Natural killer cell (primary cell): ENCODE measurements around the gene TRIM29. TPM values are rescaled to one million over a fixed set of nuclear protein-coding genes. Genes with fewer than 3 reads are reported as not detected.

ENCODE experiments used
- ATAC-seq, 3 donors: fragments of 150-1000 bp in 2 of 3; fragments of 200-7000 bp in 1 of 3; cut with Tn5 transposase; 1 replicate in 1 of 3; 2 replicates in 2 of 3; pipeline ENCODE4 v1.10.0; 2021; ENCODE audit warnings: mild to moderate bottlenecking in 2 of 3, moderate library complexity in 2 of 3
- DNase-seq, 2 donors: peaks; one replicate each; pipeline versions ENCODE4 v3.0.0 to v3.0.0-alpha.2; 2013 to 2021; ENCODE audit warnings: mixed read lengths in 1 of 2
- H3K27ac ChIP-seq: one replicate; pipeline ENCODE4 v1.5.1; 2013; ENCODE audit warnings: mild to moderate bottlenecking, low read length
- H3K27me3 ChIP-seq: one replicate; pipeline ENCODE4 v1.6.1; 2013; ENCODE audit warnings: low read length; ENCODE audit not compliant: control insufficient read depth, insufficient read depth
- H3K36me3 ChIP-seq: one replicate; pipeline ENCODE4 v1.6.1; 2013; ENCODE audit warnings: low read length; ENCODE audit not compliant: control insufficient read depth, insufficient read depth
- H3K4me1 ChIP-seq: one replicate; pipeline ENCODE4 v1.6.1; 2013; ENCODE audit warnings: low read length; ENCODE audit not compliant: control insufficient read depth, insufficient read depth
- H3K4me3 ChIP-seq: one replicate; pipeline ENCODE4 v1.5.1; 2013; ENCODE audit warnings: low read length
- H3K9me3 ChIP-seq: one replicate; pipeline ENCODE4 v1.6.1; 2013; ENCODE audit warnings: low read length; ENCODE audit not compliant: control insufficient read depth, insufficient read depth
- H3K27ac Mint-ChIP-seq, 2 donors: one replicate each; pipeline ENCODE4 v1.8.0; 2022; ENCODE audit warnings: mild to moderate bottlenecking in 2 of 2, mixed read lengths in 2 of 2, moderate library complexity in 1 of 2
- H3K27me3 Mint-ChIP-seq, 2 donors: one replicate each; pipeline ENCODE4 v1.8.0; 2022; ENCODE audit warnings: low read depth in 2 of 2, mixed read lengths in 2 of 2
- H3K36me3 Mint-ChIP-seq: one replicate; pipeline ENCODE4 v1.8.0; 2022; ENCODE audit warnings: mixed read lengths
- H3K4me1 Mint-ChIP-seq, 2 donors: one replicate each; pipeline ENCODE4 v1.8.0; 2022; ENCODE audit warnings: mixed read lengths in 2 of 2
- H3K4me3 Mint-ChIP-seq: one replicate; pipeline ENCODE4 v1.8.0; 2022; ENCODE audit warnings: mild to moderate bottlenecking, moderate library complexity, mixed read lengths
- H3K9me3 Mint-ChIP-seq, 2 donors: one replicate each; pipeline ENCODE4 v1.8.0; 2022; ENCODE audit warnings: mixed read lengths in 2 of 2
- CTCF ChIP-seq: fragments of 200-600 bp; IDR thresholded peaks from one replicate; pipeline ENCODE4 v1.8.0; 2022; ENCODE audit warnings: antibody characterized with exemption
- WGBS: methylation state at CpG from one replicate; pipeline ENCODE4 v1.1.7; 2013; ENCODE audit warnings: missing lambda C conversion rate; ENCODE audit not compliant: insufficient coverage; 5-methylcytosine and 5-hydroxymethylcytosine counted together
- intact Hi-C: fragments of 100-400 bp; cut with micrococcal nuclease; formaldehyde crosslinking; loops from one replicate; pipeline ENCODE4 v1.14.2; 2022
- total RNA-seq, 4 donors: library from RNA; stranded (reverse); fragments of 120-200 nt in 1 of 4; gene quantifications; one replicate each; pipeline versions ENCODE4 v1.2.3 to v1.2.4, GENCODE V29; 2013 to 2022

Gene TRIM29
- total RNA-seq, 3 donors from 2014 or later (not counting 1 experiment from before 2014, with no cell fraction given), result not detected

GRCh38 chr11:120122924-120123683, 14.8 kb downstream of the TRIM29 start:
- Mint-ChIP-seq H3K4me3 (no peak overlapping the region), H3K27me3 (peaks cover 0 to 17% of the 10 kb centered on the region in 2 donors), H3K9me3 (no peaks in the 10 kb centered on the region), H3K36me3 (no peaks in the 10 kb centered on the region), H3K4me1 (no peaks in the 10 kb centered on the region), H3K27ac (no peak overlapping the region)
- intact Hi-C loops, result no loop called here
- Histone ChIP-seq H3K27ac (no peak overlapping the region), H3K27me3 (no peaks in the 10 kb centered on the region), H3K4me1 (no peaks in the 10 kb centered on the region), H3K9me3 (no peaks in the 10 kb centered on the region), H3K4me3 (no peak overlapping the region), H3K36me3 (no peaks in the 10 kb centered on the region)
- no peak for TF ChIP-seq CTCF
- ATAC-seq (no peak), DNase-seq (no peak)
- 82% methylated on average over 12 of the region's 12 CpGs for WGBS

DNA sequence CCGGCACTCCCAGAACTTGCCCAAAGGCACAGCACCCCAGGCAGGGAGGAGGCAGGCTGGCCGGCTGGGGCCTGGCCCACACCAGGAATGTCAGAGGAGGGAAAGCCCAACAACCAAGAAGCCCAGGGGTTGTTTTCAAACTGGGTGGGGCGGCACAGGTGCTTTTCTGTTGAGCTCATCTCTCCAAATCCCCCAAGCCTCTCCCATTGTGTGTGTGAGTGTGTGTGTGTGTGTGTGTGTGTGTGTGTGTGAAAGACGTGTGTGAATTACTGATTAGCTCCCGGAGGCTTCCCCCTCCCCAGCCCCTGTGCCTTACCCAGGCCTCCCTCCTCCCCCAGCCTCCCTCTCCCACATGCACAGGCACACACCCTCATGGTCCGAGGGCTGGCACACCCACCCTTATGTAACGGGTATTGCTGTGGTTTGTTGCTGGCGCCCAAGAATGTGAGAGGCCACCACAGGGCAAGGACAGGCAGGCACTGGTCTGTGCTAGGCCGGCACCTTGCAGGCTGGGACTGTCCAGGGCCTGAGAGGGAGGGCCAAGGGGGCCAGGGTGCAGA, 15.9 kb downstream of the TRIM29 start:
- no peak for TF ChIP-seq CTCF
- no peaks in the 10 kb centered on the region for H3K9me3 Mint-ChIP-seq
- no peaks in the 10 kb centered on the region for H3K36me3 Mint-ChIP-seq
- ATAC-seq, result no peak
- Histone ChIP-seq H3K4me3 (no peak overlapping the region), H3K9me3 (no peaks in the 10 kb centered on the region), H3K4me1 (no peaks in the 10 kb centered on the region), H3K36me3 (no peaks in the 10 kb centered on the region), H3K27ac (no peak overlapping the region), H3K27me3 (no peaks in the 10 kb centered on the region)
- peaks cover 0 to 14% of the 10 kb centered on the region in 2 donors for H3K27me3 Mint-ChIP-seq
- DNase-seq, result no peak
- WGBS, result 65% methylated on average over 6 of the region's 9 CpGs
- intact Hi-C loops, result no loop called here
- no peak overlapping the region for H3K27ac Mint-ChIP-seq
- no peaks in the 10 kb centered on the region for H3K4me1 Mint-ChIP-seq
- no peak overlapping the region for H3K4me3 Mint-ChIP-seq

DNA sequence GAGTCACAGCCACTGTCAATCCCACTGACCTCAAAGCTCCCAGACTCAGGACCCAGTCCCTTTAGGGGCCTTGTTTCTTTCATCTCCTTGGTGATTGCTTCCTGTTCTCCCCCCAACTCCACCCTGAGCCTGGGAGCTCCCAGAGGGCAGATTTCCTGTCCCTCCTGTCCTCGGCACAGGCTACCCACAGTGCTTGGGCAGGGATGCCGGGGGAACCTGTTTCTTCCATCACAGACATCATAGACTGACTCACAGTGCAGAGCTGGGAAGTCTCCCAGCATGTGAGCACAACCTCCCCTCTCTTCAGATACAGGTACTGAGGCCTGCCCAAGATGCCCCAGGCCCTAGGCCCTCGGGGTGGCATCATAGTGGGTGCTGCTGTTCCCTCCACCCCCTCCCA, 16.6 kb downstream of the TRIM29 start:
- Histone ChIP-seq H3K27ac (no peak overlapping the region), H3K4me1 (no peaks in the 10 kb centered on the region), H3K27me3 (no peaks in the 10 kb centered on the region), H3K36me3 (no peaks in the 10 kb centered on the region), H3K9me3 (no peaks in the 10 kb centered on the region), H3K4me3 (no peak overlapping the region)
- H3K9me3 Mint-ChIP-seq, result no peaks in the 10 kb centered on the region
- H3K4me3 Mint-ChIP-seq, result no peak overlapping the region
- intact Hi-C loops, result no loop called here
- 79% methylated on average over 3 of the region's 3 CpGs for WGBS
- no peaks in the 10 kb centered on the region for H3K36me3 Mint-ChIP-seq
- DNase-seq (no peak), ATAC-seq (no peak)
- no peak for TF ChIP-seq CTCF
- H3K27me3 Mint-ChIP-seq, result peaks cover 0 to 11% of the 10 kb centered on the region in 2 donors
- no peaks in the 10 kb centered on the region for H3K4me1 Mint-ChIP-seq
- no peak overlapping the region for H3K27ac Mint-ChIP-seq
